IMR-90 (cell line): Measurements from ENCODE around the gene SMCO4. TPM values are rescaled to one million over a fixed set of nuclear protein-coding genes. Genes with fewer than 3 reads are reported as not detected.

ENCODE experiments used
- ATAC-seq: fragments of 200-7000 bp; cut with Tn5 transposase; 2 replicates; pipeline ENCODE4 v1.9.1; 2020; ENCODE audit warnings: low read depth, mild to moderate bottlenecking, moderate library complexity
- BruUV-seq: library from RNA; stranded (reverse); fragments of 400-500 nt; replicated peaks from 2 replicates; lab custom pipeline; 2021; lab: Mats Ljungman, UMichigan
- CTCF ChIA-PET: fragments of 300-600 bp; formaldehyde crosslinking; extraction: SDS; loops from one replicate; lab custom pipeline; 2021; ENCODE audit warnings: antibody characterized with exemption; lab: Yijun Ruan, JAX
- POLR2A ChIA-PET: fragments of 300-600 bp; sonication (Branson Sonifier 250); formaldehyde crosslinking; loops from one replicate; lab custom pipeline; 2022; ENCODE audit warnings: antibody characterized with exemption; ENCODE audit not compliant: unreplicated experiment; lab: Charles Lee
- DNase-seq: peaks from one replicate; pipeline ENCODE4 v3.0.0; 2013
- H2AFZ ChIP-seq: replicated peaks from 2 replicates; pipeline ENCODE3; 2013; ENCODE audit warnings: low read length, mild to moderate bottlenecking; ENCODE audit not compliant: poor library complexity
- H2AK5ac ChIP-seq: 2 replicates; pipeline ENCODE4 v1.6.1; 2013; ENCODE audit warnings: low read depth, low read length, inconsistent platforms
- H2AK9ac ChIP-seq: replicated peaks from 2 replicates; pipeline ENCODE3; 2013; ENCODE audit warnings: mild to moderate bottlenecking, low read depth, low read length, moderate library complexity; ENCODE audit not compliant: poor library complexity
- H2BK120ac ChIP-seq: 2 replicates; pipeline ENCODE4 v1.6.1; 2013; ENCODE audit warnings: low read depth, low read length, inconsistent platforms
- H2BK15ac ChIP-seq: 3 replicates; pipeline ENCODE4 v1.6.1; 2013; ENCODE audit warnings: low read depth, low read length, inconsistent platforms
- H2BK20ac ChIP-seq: 2 replicates; pipeline ENCODE4 v1.6.1; 2013; ENCODE audit warnings: low read depth, mild to moderate bottlenecking, inconsistent platforms, low read length, moderate library complexity
- H2BK5ac ChIP-seq: 2 replicates; pipeline ENCODE4 v1.6.1; 2013; ENCODE audit warnings: mild to moderate bottlenecking, low read depth, low read length, inconsistent platforms; ENCODE audit not compliant: poor library complexity, severe bottlenecking
- H3K14ac ChIP-seq: replicated peaks from 2 replicates; pipeline ENCODE4 v1.6.1; 2013; ENCODE audit warnings: low read depth, low read length, inconsistent platforms
- H3K18ac ChIP-seq: 2 replicates; pipeline ENCODE4 v1.6.1; 2013; ENCODE audit warnings: low read depth, low read length, control low read depth
- H3K23ac ChIP-seq: 2 replicates; pipeline ENCODE4 v1.6.1; 2013; ENCODE audit warnings: low read depth, low read length, inconsistent platforms
- H3K27ac ChIP-seq: 2 replicates; pipeline ENCODE4 v1.5.1; 2013; ENCODE audit warnings: mild to moderate bottlenecking, control low read depth, low read length; ENCODE audit not compliant: insufficient read depth
- H3K27me3 ChIP-seq: 2 replicates; pipeline ENCODE4 v1.6.1; 2013; ENCODE audit warnings: low read length; ENCODE audit not compliant: control insufficient read depth, insufficient read depth
- H3K36me3 ChIP-seq: 2 replicates; pipeline ENCODE4 v1.6.1; 2013; ENCODE audit warnings: low read length, mixed read lengths; ENCODE audit not compliant: control insufficient read depth, insufficient read depth
- H3K4ac ChIP-seq: 2 replicates; pipeline ENCODE4 v1.6.1; 2013; ENCODE audit warnings: low read depth, low read length, inconsistent platforms
- H3K4me1 ChIP-seq: 2 replicates; pipeline ENCODE4 v1.6.1; 2013; ENCODE audit warnings: low read length, mixed read lengths; ENCODE audit not compliant: control insufficient read depth, insufficient read depth
- H3K4me2 ChIP-seq: 2 replicates; pipeline ENCODE4 v1.6.1; 2013; ENCODE audit warnings: low read depth, mild to moderate bottlenecking, control low read depth, low read length, moderate library complexity
- H3K4me3 ChIP-seq: 2 replicates; pipeline ENCODE4 v1.5.1; 2013; ENCODE audit warnings: low read depth, mild to moderate bottlenecking, control low read depth, low read length, moderate library complexity; ENCODE audit not compliant: insufficient read depth
- H3K56ac ChIP-seq: 2 replicates; pipeline ENCODE4 v1.6.1; 2013; ENCODE audit warnings: low read length, inconsistent platforms; ENCODE audit not compliant: insufficient read depth; ENCODE audit errors: extremely low read depth
- H3K79me1 ChIP-seq, 2 experiments: 2 replicates each; pipeline ENCODE4 v1.6.1; 2013; ENCODE audit warnings: low read length in 2 of 2, inconsistent platforms in 1 of 2, low read depth in 1 of 2
- H3K9ac ChIP-seq: 2 replicates; pipeline ENCODE4 v1.6.1; 2013; ENCODE audit warnings: low read depth, low read length, control low read depth
- H3K9me1 ChIP-seq: 2 replicates; pipeline ENCODE4 v1.6.1; 2013; ENCODE audit warnings: low read length, inconsistent platforms; ENCODE audit not compliant: insufficient read depth
- H3K9me3 ChIP-seq: 2 replicates; pipeline ENCODE4 v1.6.1; 2013; ENCODE audit warnings: low read length; ENCODE audit not compliant: control insufficient read depth, insufficient read depth
- H4K20me1 ChIP-seq: 2 replicates; pipeline ENCODE4 v1.6.1; 2013; ENCODE audit warnings: low read length, inconsistent platforms; ENCODE audit not compliant: insufficient read depth
- H4K5ac ChIP-seq: 2 replicates; pipeline ENCODE4 v1.6.1; 2013; ENCODE audit warnings: mild to moderate bottlenecking, low read depth, low read length, control low read depth
- H4K8ac ChIP-seq, 2 experiments: 2 replicates each; pipeline ENCODE4 v1.6.1; 2013; ENCODE audit warnings: low read depth in 2 of 2, low read length in 2 of 2, control low read depth in 1 of 2, inconsistent platforms in 1 of 2
- H4K91ac ChIP-seq: 2 replicates; pipeline ENCODE4 v1.6.1; 2013; ENCODE audit warnings: low read depth, low read length, inconsistent platforms; ENCODE audit not compliant: insufficient read depth
- FOS ChIP-seq: fragments of 150-350 bp; IDR thresholded peaks from 2 replicates; pipeline ENCODE4 v1.6.1; 2016; ENCODE audit warnings: low read depth, low read length
- NFE2L2 ChIP-seq: fragments of 150-350 bp; IDR thresholded peaks from 2 replicates; pipeline ENCODE4 v1.6.1; 2016; ENCODE audit warnings: low read depth, mild to moderate bottlenecking, low read length
- POLR2A ChIP-seq: IDR thresholded peaks from 2 replicates; pipeline ENCODE4 v1.6.1; 2012; ENCODE audit warnings: mild to moderate bottlenecking, low read depth, low read length
- RCOR1 ChIP-seq: IDR thresholded peaks from 2 replicates; pipeline ENCODE4 v1.6.1; 2012; ENCODE audit warnings: mild to moderate bottlenecking, low read length, improper control_type of control experiment; ENCODE audit not compliant: insufficient replicate concordance
- WGBS, 2 experiments: methylation state at CpG; one replicate each; pipeline versions ENCODE4 v1.1.5 to v1.1.7; 2013; ENCODE audit warnings: missing lambda C conversion rate in 2 of 2; ENCODE audit not compliant: insufficient read length in 1 of 2; ENCODE audit errors: extremely low coverage in 2 of 2; 5-methylcytosine and 5-hydroxymethylcytosine counted together
- dilution Hi-C: fragments of 300-500 bp; cut with HindIII; formaldehyde crosslinking; loops from one replicate; pipeline ENCODE4 v1.14.3; 2018; ENCODE audit warnings: low sequenced_read_pairs; ENCODE audit not compliant: unreplicated experiment
- in situ Hi-C: fragments of 300-500 bp; cut with MboI; formaldehyde crosslinking; loops from 3 replicates; pipeline ENCODE4 v1.14.3; 2019; ENCODE audit warnings: low sequenced_read_pairs, inconsistent platforms, mixed read lengths
- intact Hi-C: fragments of 100-400 bp; cut with micrococcal nuclease; formaldehyde crosslinking; loops from 2 replicates; pipeline ENCODE4 v1.10.0; 2022
- polyA plus RNA-seq, 3 experiments: library from polyadenylated mRNA; depleted of rRNA; stranded (reverse); fragments of >200 nt; gene quantifications; 2 replicates each; pipeline ENCODE4 v1.2.3, GENCODE V29; 2012; ENCODE audit warnings: low replicate concordance in 1 of 3
- total RNA-seq: library from RNA; depleted of rRNA; stranded (reverse); fragments of >200 nt; gene quantifications from 2 replicates; pipeline ENCODE4 v1.2.3, GENCODE V29; 2012
- TF ChIP-seq, protein P1 (sequence below): conservative IDR thresholded peaks from 2 replicates; pipeline ENCODE4 v1.5.1; 2012; ENCODE audit warnings: mild to moderate bottlenecking, low read depth, low read length, improper control_type of control experiment
- TF ChIP-seq, protein P2 (sequence below): fragments of 150-350 bp; IDR thresholded peaks from 2 replicates; pipeline ENCODE4 v1.6.1; 2017; ENCODE audit warnings: mild to moderate bottlenecking, antibody characterized with exemption, low read length, low read depth

Gene SMCO4
- total and polyA plus RNA-seq, 2 of the 4 experiments (the other 2 are of a cell fraction): 2.2 to 17.7 TPM

DNA sequence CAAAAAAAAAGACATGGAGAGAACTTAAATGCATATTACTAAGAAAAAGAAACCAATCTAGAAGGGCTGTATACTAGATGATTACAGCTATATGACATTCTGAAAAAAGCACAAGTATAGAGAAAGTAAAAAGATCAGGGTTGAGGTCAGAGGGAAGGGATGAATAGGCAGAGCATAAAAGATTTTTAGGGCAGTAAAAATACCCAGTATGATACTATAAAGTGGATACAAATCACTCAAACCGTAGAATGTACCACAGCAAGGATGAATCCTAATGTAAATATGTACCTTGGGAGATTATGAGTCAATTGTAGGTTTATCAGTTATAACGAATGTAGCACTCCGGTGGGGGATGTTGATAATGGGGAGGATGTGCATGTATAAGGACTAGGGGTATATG, 29.4 kb upstream of the SMCO4 start:
- H3K36me3 ChIP-seq: no peaks in the 10 kb centered on the region
- no peak overlapping the region for H2AK5ac ChIP-seq
- H3K9ac ChIP-seq: no peak overlapping the region
- H3K4me2 ChIP-seq: no peak overlapping the region
- H2BK120ac ChIP-seq: no peak overlapping the region
- no peak overlapping the region for H2AK9ac ChIP-seq
- H3K27ac ChIP-seq: no peak overlapping the region
- in situ Hi-C loops: no loop called here
- ChIA-PET CTCF (interaction anchor here (0.6 kb wide), 1 partner anchor 29 kb away, joined by 3 read pairs; no protein-coding TSS in a partner anchor), POLR2A (no interaction called here)
- no peak overlapping the region for H3K4me3 ChIP-seq
- no peak for ATAC-seq
- H4K20me1 ChIP-seq: no peaks in the 10 kb centered on the region; the same call in 1 of the 2 replicates
- no peak overlapping the region for H2BK15ac ChIP-seq
- DNase-seq: no peak
- no peak overlapping the region for H3K18ac ChIP-seq
- H3K27me3 ChIP-seq: no peaks in the 10 kb centered on the region; the same call in 1 of the 2 replicates
- no peak overlapping the region for H2BK20ac ChIP-seq
- H2BK5ac ChIP-seq: no peak overlapping the region
- no peak overlapping the region for H4K5ac ChIP-seq
- H4K91ac ChIP-seq: no peak overlapping the region
- H2AFZ ChIP-seq: no peak overlapping the region
- no peak overlapping the region for H3K56ac ChIP-seq
- WGBS, 2 experiments: no CpG with 5 or more reads among the region's 3 CpGs
- H4K8ac ChIP-seq: no peak overlapping the region
- dilution Hi-C loops: no loop called here
- intact Hi-C loops: no loop called here
- H3K23ac ChIP-seq: no peak overlapping the region
- no peaks in the 10 kb centered on the region for H3K9me3 ChIP-seq
- TF ChIP-seq RCOR1 (no peak), NFE2L2 (no peak), POLR2A (no peak), FOS (no peak)
- TF ChIP-seq, protein P1, sequence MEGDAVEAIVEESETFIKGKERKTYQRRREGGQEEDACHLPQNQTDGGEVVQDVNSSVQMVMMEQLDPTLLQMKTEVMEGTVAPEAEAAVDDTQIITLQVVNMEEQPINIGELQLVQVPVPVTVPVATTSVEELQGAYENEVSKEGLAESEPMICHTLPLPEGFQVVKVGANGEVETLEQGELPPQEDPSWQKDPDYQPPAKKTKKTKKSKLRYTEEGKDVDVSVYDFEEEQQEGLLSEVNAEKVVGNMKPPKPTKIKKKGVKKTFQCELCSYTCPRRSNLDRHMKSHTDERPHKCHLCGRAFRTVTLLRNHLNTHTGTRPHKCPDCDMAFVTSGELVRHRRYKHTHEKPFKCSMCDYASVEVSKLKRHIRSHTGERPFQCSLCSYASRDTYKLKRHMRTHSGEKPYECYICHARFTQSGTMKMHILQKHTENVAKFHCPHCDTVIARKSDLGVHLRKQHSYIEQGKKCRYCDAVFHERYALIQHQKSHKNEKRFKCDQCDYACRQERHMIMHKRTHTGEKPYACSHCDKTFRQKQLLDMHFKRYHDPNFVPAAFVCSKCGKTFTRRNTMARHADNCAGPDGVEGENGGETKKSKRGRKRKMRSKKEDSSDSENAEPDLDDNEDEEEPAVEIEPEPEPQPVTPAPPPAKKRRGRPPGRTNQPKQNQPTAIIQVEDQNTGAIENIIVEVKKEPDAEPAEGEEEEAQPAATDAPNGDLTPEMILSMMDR: no peak
- TF ChIP-seq, protein P2, sequence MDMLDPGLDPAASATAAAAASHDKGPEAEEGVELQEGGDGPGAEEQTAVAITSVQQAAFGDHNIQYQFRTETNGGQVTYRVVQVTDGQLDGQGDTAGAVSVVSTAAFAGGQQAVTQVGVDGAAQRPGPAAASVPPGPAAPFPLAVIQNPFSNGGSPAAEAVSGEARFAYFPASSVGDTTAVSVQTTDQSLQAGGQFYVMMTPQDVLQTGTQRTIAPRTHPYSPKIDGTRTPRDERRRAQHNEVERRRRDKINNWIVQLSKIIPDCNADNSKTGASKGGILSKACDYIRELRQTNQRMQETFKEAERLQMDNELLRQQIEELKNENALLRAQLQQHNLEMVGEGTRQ: no peak
- no peaks in the 10 kb centered on the region for H3K4me1 ChIP-seq
- no peak overlapping the region for H3K14ac ChIP-seq
- H3K4ac ChIP-seq: no peak overlapping the region
- no peaks in the 10 kb centered on the region for H3K79me1 ChIP-seq
- no peaks in the 10 kb centered on the region for H3K9me1 ChIP-seq
- BruUV-seq: no TSS peak
